ENCODE data around the gene RPS2. TPM values are rescaled to one million over a fixed set of nuclear protein-coding genes. Genes with fewer than 3 reads are reported as not detected.

The RPS2 gene
- total RNA-seq, 1 experiment from 2014 or later, result 2,950 TPM

- Mint-ChIP-seq H3K4me1 (ENCODE audit: low read depth, unreplicated experiment) (peaks cover 8% of the 10 kb centered on the region), H3K36me3 (ENCODE audit: insufficient read depth, unreplicated experiment) (peaks cover 31% of the 10 kb centered on the region), H3K27ac (ENCODE audit: unreplicated experiment) (peak within 1 kb of the TSS; percentile 72), H3K9me3 (ENCODE audit: low read depth, unreplicated experiment) (no peaks in the 10 kb centered on the region), H3K27me3 (ENCODE audit: unreplicated experiment) (no peaks in the 10 kb centered on the region), H3K4me3 (ENCODE audit: low read depth, unreplicated experiment) (peak within 1 kb of the TSS; percentile 99)
- TF ChIP-seq, protein P1, sequence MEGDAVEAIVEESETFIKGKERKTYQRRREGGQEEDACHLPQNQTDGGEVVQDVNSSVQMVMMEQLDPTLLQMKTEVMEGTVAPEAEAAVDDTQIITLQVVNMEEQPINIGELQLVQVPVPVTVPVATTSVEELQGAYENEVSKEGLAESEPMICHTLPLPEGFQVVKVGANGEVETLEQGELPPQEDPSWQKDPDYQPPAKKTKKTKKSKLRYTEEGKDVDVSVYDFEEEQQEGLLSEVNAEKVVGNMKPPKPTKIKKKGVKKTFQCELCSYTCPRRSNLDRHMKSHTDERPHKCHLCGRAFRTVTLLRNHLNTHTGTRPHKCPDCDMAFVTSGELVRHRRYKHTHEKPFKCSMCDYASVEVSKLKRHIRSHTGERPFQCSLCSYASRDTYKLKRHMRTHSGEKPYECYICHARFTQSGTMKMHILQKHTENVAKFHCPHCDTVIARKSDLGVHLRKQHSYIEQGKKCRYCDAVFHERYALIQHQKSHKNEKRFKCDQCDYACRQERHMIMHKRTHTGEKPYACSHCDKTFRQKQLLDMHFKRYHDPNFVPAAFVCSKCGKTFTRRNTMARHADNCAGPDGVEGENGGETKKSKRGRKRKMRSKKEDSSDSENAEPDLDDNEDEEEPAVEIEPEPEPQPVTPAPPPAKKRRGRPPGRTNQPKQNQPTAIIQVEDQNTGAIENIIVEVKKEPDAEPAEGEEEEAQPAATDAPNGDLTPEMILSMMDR (IDR thresholded peaks at IDR 0.05; ENCODE audit: unreplicated experiment), result no peak
- BruUV-seq (replicated peaks), result no TSS peak
- intact Hi-C loops (cut with micrococcal nuclease; ENCODE audit: unreplicated experiment), result no loop called here
- peak; percentile 100 for DNase-seq
- CTCF ChIA-PET, result interaction anchor here (0.9 to 1.0 kb wide), 3 partner anchors 14 to 22 kb away, joined by 3 to 4 read pairs (median 3); partner anchors contain the start of gene RPS2
These were observed 21.6 kb downstream of the RPS2 start, which contains the start of gene MSRB1 for GRCh38 chr16:1942810-1943726. Gene MSRB1, minus strand, starts transcription at chr16:1943199. Its CDS starts 43 bp downstream, at chr16:1943156.

DNA sequence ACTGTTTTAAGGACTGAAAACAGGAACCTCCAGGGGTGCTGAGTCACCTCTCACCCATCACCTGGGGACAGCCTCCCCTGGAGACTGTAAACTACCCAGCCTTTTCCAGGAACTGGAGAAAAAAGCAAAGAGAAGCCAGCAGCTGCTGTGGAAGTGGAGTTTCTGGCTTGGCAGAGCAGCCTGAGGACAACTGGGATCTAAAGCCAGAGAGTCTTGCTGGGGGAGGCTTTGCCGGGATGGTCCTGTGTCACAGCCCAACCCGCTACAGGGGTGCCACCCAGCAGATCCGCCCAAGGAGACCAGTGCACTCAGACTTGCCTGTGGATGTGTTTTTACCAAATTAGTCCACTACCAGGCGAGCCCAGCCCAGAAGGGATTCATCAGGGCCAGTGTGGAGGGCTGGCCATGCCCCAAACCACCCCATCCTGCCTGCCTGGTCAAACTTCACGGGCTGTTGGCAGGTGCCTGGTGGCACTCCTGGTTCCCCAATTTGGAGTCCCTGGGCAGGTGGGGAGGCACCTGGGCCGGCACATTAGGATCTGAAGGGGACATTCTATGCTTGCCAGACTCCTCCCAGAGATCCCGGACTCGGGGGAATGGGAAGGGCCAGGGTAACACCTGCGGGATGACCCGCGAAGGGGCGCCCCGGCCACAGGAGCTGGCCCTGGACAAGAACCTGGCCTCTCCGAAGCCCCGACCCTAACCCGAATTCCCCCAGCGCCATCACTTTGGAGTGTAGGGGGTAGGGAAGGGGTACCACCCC is 22.4 kb downstream of the RPS2 start:
- Mint-ChIP-seq H3K9me3 (ENCODE audit: low read depth, unreplicated experiment) (no peaks in the 10 kb centered on the region), H3K36me3 (ENCODE audit: insufficient read depth, unreplicated experiment) (peaks cover 31% of the 10 kb centered on the region), H3K4me1 (ENCODE audit: low read depth, unreplicated experiment) (peaks cover 8% of the 10 kb centered on the region), H3K27ac (ENCODE audit: unreplicated experiment) (no peak overlapping the region), H3K27me3 (ENCODE audit: unreplicated experiment) (no peaks in the 10 kb centered on the region), H3K4me3 (ENCODE audit: low read depth, unreplicated experiment) (peak overlapping the region; percentile 99)
- BruUV-seq (replicated peaks), result TSS peak; percentile 29
- peak; percentile 27 for DNase-seq
- intact Hi-C loops (cut with micrococcal nuclease; ENCODE audit: unreplicated experiment), result no loop called here
- TF ChIP-seq, protein P1 (IDR thresholded peaks at IDR 0.05; ENCODE audit: unreplicated experiment), result no peak
- CTCF ChIA-PET, result no interaction called here

GRCh38 chr16:1941162-1942046 is 23.2 kb downstream of the RPS2 start:
- Mint-ChIP-seq H3K4me3 (ENCODE audit: low read depth, unreplicated experiment) (peak overlapping the region; percentile 99), H3K36me3 (ENCODE audit: insufficient read depth, unreplicated experiment) (peaks cover 35% of the 10 kb centered on the region), H3K27me3 (ENCODE audit: unreplicated experiment) (no peaks in the 10 kb centered on the region), H3K4me1 (ENCODE audit: low read depth, unreplicated experiment) (peaks cover 8% of the 10 kb centered on the region), H3K9me3 (ENCODE audit: low read depth, unreplicated experiment) (no peaks in the 10 kb centered on the region), H3K27ac (ENCODE audit: unreplicated experiment) (no peak overlapping the region)
- no TSS peak for BruUV-seq (replicated peaks)
- intact Hi-C loops (cut with micrococcal nuclease; ENCODE audit: unreplicated experiment), result no loop called here
- CTCF ChIA-PET, result no interaction called here
- DNase-seq, result no peak
- TF ChIP-seq, protein P1 (IDR thresholded peaks at IDR 0.05; ENCODE audit: unreplicated experiment), result no peak

Data from Calu3 (cell line).